GM10847 (cell line): ENCODE measurements around the gene SHISAL2B.

Experiments
- POLR2A ChIP-seq: IDR thresholded peaks from 2 replicates; pipeline ENCODE4 v1.6.1; 2011; ENCODE audit not compliant: insufficient read length; ENCODE audit errors: extremely low read depth

The SHISAL2B gene

DNA sequence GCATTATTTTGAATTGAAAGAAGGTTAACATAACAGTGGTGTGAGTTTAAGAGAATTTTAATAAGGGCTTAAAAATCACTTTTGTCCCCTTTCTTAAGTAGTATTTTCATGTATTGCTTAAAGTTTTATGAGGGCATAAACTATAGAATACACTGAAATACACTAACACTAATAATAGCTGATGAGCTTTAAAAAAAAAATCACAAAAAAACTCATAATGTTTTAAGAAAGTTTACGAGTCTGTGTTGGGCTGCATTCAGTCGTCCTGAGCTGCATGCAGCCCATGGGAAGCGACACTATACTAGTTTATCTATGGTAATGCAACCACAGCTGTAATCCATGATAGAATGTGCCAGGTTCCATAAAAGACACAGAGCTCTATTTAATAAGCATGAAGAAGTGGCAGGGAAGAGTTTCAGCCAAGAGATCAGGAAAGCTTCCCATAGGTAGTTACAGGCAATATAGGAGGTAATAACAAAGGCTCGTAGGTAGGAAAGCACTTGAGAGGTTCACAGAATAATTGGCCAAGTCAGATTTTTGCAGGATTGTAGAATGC, 73.7 kb downstream of the SHISAL2B start:
- TF ChIP-seq POLR2A: no peak

- no peak for TF ChIP-seq POLR2A
Measured at GRCh38 chr5:64765804-64766504, 75.7 kb downstream of the SHISAL2B start.

DNA sequence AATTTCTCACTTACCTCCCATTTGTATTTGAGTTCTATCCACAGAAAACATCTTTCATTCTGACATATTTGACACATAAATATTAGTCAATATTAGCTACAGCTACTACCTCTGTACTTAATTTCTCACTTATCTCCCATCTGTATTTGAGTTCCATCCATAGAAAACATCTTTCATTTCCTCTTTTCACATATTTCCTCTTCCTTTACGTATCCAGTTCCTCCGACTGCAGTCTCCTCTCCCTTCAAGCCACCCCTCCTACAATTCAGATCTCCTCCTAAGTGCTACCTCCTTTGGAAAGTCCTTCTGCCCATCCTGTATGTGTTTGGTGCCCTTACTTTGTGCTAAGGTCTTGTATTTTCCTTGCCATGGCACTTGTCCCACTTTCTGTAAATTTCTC, 76.6 kb downstream of the SHISAL2B start:
- TF ChIP-seq POLR2A: no peak
